ENCODE results near the gene RPS19. TPM values are rescaled to one million over a fixed set of nuclear protein-coding genes. Genes with fewer than 3 reads are reported as not detected.

RPS19 gene
- total and polyA plus RNA-seq, 10 of the 15 experiments (the other 5 are each of a cell fraction or from before 2014, with no cell fraction given) = 2,615 to 5,578 (median 4,127) TPM

DNA sequence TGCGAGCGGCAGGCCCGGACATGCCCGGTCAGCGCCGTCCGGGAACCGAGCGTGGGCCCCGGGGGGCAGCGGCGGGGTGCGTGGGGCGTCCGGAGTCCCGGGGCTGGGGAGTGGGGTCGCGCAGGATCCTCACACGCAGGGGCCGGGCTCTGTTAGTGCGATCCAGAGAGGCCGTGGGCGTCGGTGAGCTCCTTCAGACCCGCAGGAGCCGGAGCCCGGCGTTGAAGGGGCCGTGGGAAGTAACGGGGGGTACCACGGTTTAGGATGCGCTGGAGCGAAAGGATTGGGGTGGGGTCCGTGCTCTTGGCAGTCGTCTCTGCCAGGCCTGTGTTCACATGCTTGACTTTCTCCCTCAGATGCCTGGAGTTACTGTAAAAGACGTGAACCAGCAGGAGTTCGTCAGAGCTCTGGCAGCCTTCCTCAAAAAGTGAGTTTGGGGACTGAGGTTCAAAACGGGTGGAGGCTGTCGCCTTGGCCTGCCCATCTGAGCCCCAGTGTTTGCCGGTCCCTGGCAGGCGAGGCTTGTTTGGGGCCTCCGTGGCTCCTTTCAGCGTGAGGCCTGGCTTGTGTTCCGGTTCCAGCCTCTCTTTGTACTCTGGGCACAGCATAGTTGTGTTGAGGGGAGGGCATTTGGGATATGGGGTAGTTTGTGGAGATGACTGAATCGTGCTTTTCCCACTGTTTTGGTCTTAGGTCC, 512 bp downstream of the RPS19 start:
- ATAC-seq (no peak), DNase-seq (ENCODE audit: low read depth, low spot score) (no peak), FAIRE-seq (no peak)
- peak overlapping the region; percentile 94 for H3K4me3 ChIP-seq
- H3K4me2 ChIP-seq (ENCODE audit: control insufficient read depth, insufficient read depth) = peak overlapping the region; percentile 84
- peak overlapping the region; percentile 98 for H3K27ac ChIP-seq (ENCODE audit: control insufficient read depth, insufficient read depth)
- peaks cover 57% of the 10 kb centered on the region for H3K79me2 ChIP-seq (ENCODE audit: control insufficient read depth, insufficient read depth, low read length)
- BruUV-seq (replicated peaks) = no TSS peak
- H2AFZ ChIP-seq (ENCODE audit: control insufficient read depth, low read depth, low read length) = no peak overlapping the region
- in situ Hi-C loops (cut with MboI) = no loop called here
- H3K4me1 ChIP-seq (ENCODE audit: control insufficient read depth, insufficient read depth, low read length) = peaks cover 28% of the 10 kb centered on the region
- ChIA-PET CTCF (interaction anchor here (1.3 to 4.6 kb wide), 11 partner anchors 13 to 97 kb away, joined by 3 to 85 read pairs (median 12); partner anchors contain the start of genes CD79A and RABAC1), RAD21 (ENCODE audit: unreplicated experiment) (interaction anchor here (0.6 to 4.4 kb wide), 12 partner anchors 12 to 200 kb away, joined by 3 to 57 read pairs (median 8); partner anchors contain the start of genes CD79A, ERFL and RABAC1), SMC1A (ENCODE audit: uncharacterized antibody, unreplicated experiment) (interaction anchor here (0.8 to 4.9 kb wide), 12 partner anchors 8 to 91 kb away, joined by 3 to 47 read pairs (median 8); partner anchors contain the start of genes ARHGEF1 and CD79A), POLR2A (interaction anchor here (0.5 to 4.3 kb wide), 9 partner anchors 11 to 536 kb away, joined by 3 to 46 read pairs (median 14); partner anchors contain the start of genes CD79A and RABAC1)
- TF ChIP-seq MTA3 (IDR thresholded peaks at IDR 0.05; ENCODE audit: borderline replicate concordance, low read length) (0 out of 2 replicates have a peak, but pooled peaks have one; percentile 62), BACH1 (IDR thresholded peaks at IDR 0.05; ENCODE audit: borderline replicate concordance) (peak; percentile 8; the same call in 1 of the 2 replicates), ESRRA (IDR thresholded peaks at IDR 0.05; ENCODE audit: low read length) (0 out of 2 replicates have a peak, but pooled peaks have one; percentile 0), HDGF (IDR thresholded peaks at IDR 0.05) (peak; percentile 69), TAF1 (IDR thresholded peaks at IDR 0.05; ENCODE audit: borderline replicate concordance, low read depth, low read length) (peak; percentile 31; the same call in 1 of the 2 replicates), POLR2A (IDR thresholded peaks at IDR 0.05; ENCODE audit: low read depth, low read length) (peak; percentile 56), SMAD1 (IDR thresholded peaks at IDR 0.05; ENCODE audit: low read depth, partially characterized antibody) (peak; percentile 33), YY1 (IDR thresholded peaks at IDR 0.05; ENCODE audit: low read depth, low read length) (no peak), POLR2AphosphoS2 (IDR thresholded peaks at IDR 0.05; ENCODE audit: low read depth, low read length) (no peak; the same call in 1 of the 2 replicates), CHD2 (IDR thresholded peaks at IDR 0.05; ENCODE audit: borderline replicate concordance, low read depth, low read length) (no peak), YBX1 (IDR thresholded peaks at IDR 0.05) (no peak), ZNF217 (IDR thresholded peaks at IDR 0.05) (0 out of 2 replicates have a peak, but pooled peaks have one; percentile 5), RUNX3 (IDR thresholded peaks at IDR 0.05; ENCODE audit: low read length) (no peak), KLF5 (IDR thresholded peaks at IDR 0.05; ENCODE audit: partially characterized antibody) (no peak), LARP7 (IDR thresholded peaks at IDR 0.05) (0 out of 2 replicates have a peak, but pooled peaks have one; percentile 5), CHD1 (IDR thresholded peaks at IDR 0.05; ENCODE audit: low read depth, low read length) (peak; percentile 92; the same call in 1 of the 2 replicates), HCFC1 (IDR thresholded peaks at IDR 0.05; ENCODE audit: low read length) (no peak), ZNF24 (IDR thresholded peaks at IDR 0.05) (0 out of 2 replicates have a peak, but pooled peaks have one; percentile 5), SIN3A (IDR thresholded peaks at IDR 0.05; ENCODE audit: low read depth, low read length) (no peak; the same call in 1 of the 2 replicates)
- TF ChIP-seq, protein P1, sequence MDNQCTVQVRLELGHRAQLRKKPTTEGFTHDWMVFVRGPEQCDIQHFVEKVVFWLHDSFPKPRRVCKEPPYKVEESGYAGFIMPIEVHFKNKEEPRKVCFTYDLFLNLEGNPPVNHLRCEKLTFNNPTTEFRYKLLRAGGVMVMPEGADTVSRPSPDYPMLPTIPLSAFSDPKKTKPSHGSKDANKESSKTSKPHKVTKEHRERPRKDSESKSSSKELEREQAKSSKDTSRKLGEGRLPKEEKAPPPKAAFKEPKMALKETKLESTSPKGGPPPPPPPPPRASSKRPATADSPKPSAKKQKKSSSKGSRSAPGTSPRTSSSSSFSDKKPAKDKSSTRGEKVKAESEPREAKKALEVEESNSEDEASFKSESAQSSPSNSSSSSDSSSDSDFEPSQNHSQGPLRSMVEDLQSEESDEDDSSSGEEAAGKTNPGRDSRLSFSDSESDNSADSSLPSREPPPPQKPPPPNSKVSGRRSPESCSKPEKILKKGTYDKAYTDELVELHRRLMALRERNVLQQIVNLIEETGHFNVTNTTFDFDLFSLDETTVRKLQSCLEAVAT (IDR thresholded peaks at IDR 0.05) = peak; percentile 69
- TF ChIP-seq, protein P2, sequence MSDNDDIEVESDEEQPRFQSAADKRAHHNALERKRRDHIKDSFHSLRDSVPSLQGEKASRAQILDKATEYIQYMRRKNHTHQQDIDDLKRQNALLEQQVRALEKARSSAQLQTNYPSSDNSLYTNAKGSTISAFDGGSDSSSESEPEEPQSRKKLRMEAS (IDR thresholded peaks at IDR 0.05; ENCODE audit: low read depth, low read length) = peak; percentile 23; the same call in 1 of the 2 replicates
- TF ChIP-seq, protein P3, sequence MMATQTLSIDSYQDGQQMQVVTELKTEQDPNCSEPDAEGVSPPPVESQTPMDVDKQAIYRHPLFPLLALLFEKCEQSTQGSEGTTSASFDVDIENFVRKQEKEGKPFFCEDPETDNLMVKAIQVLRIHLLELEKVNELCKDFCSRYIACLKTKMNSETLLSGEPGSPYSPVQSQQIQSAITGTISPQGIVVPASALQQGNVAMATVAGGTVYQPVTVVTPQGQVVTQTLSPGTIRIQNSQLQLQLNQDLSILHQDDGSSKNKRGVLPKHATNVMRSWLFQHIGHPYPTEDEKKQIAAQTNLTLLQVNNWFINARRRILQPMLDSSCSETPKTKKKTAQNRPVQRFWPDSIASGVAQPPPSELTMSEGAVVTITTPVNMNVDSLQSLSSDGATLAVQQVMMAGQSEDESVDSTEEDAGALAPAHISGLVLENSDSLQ (IDR thresholded peaks at IDR 0.05) = no peak
- peaks cover 26 to 27% of the 10 kb centered on the region in 2 experiments for H3K36me3 ChIP-seq (ENCODE audit: control insufficient read depth in 2 of 2, insufficient read depth in 2 of 2, low read length in 1 of 2)
- H3K9me3 ChIP-seq (replicated peaks; ENCODE audit: control insufficient read depth, insufficient read depth, low read length) = no peaks in the 10 kb centered on the region
- intact Hi-C loops (cut with micrococcal nuclease; ENCODE audit: unreplicated experiment) = no loop called here
- H3K27me3 ChIP-seq (replicated peaks in 1 of 2; ENCODE audit: control insufficient read depth in 2 of 2, insufficient read depth in 2 of 2, low read length in 1 of 2) = no peaks in the 10 kb centered on the region
- peak overlapping the region; percentile 100 for H3K9ac ChIP-seq (ENCODE audit: control insufficient read depth, insufficient read depth, low read length)
- WGBS (ENCODE audit: insufficient coverage, insufficient replicate concordance, low lambda C conversion rate, missing lambda C conversion rate) = under 1% methylated on average over 31 of the region's 45 CpGs
- H4K20me1 ChIP-seq (ENCODE audit: control insufficient read depth, insufficient read depth) = peaks cover 16% of the 10 kb centered on the region

Data from GM12878 (cell line).